Measurements from ENCODE around the gene C9orf78.

GRCh38 chr9:129798973-129799372 lies 36.1 kb downstream of the C9orf78 start:
- no peak for TF ChIP-seq CTCF (IDR thresholded peaks at IDR 0.05)
- TF ChIP-seq POLR2AphosphoS5 (IDR thresholded peaks at IDR 0.05) = no peak
- no peak for TF ChIP-seq POLR2A (IDR thresholded peaks at IDR 0.05)
- no peak for TF ChIP-seq EP300 (IDR thresholded peaks at IDR 0.05)

Measured in upper lobe of left lung (tissue), 4 donors.